AG08395 (cell line): Measurements from ENCODE around the gene CUZD1.

Source experiments
- DNase-seq: peaks from one replicate; pipeline ENCODE4 v3.0.0; 2012; ENCODE audit warnings: mixed read lengths, low spot score

The CUZD1 gene

DNA sequence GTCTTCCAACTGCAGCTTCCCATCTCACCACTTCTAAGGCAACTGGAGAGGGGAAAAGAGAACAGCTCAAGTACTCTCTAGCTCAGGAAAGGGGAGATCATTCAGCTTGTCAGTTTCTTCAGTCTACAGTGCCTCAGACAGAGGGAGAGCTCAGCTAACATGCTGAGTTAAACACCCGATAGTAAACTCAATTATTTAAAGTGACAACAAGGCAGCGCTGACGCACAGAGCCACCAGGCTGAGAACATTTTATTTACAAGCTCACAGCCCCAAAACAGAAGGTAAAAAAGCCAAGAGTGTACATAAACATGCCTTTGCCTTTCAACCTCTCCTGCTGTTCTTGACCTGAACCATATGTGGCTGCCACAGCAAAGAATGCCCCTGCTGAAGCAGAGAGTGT is 10.1 kb upstream of the CUZD1 start:
- DNase-seq: no peak

DNA sequence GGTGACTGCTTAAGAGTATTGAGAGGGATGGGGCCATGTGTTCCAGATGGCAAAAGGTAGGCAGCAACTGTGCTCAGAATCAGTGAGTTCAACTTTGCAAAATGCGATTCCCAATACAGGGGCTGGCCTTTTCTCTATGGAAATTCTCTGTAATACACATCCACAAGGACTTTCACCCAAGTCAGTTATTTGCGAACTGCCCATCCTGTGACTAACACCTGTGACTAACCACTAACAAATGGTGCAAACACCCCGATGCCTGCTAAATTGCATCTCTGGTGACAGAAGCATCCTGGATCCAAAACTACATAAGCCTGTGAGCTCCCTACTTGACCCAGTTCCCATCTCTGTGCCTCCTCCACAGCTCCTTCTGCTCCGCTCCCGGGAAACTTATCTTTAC is 9.0 kb upstream of the CUZD1 start:
- DNase-seq: peak; percentile 84

GRCh38 chr10:122853665-122854313 is 8.1 kb upstream of the CUZD1 start:
- peak; percentile 59 for DNase-seq

GRCh38 chr10:122852261-122852660 is 6.6 kb upstream of the CUZD1 start:
- DNase-seq: no peak

DNA sequence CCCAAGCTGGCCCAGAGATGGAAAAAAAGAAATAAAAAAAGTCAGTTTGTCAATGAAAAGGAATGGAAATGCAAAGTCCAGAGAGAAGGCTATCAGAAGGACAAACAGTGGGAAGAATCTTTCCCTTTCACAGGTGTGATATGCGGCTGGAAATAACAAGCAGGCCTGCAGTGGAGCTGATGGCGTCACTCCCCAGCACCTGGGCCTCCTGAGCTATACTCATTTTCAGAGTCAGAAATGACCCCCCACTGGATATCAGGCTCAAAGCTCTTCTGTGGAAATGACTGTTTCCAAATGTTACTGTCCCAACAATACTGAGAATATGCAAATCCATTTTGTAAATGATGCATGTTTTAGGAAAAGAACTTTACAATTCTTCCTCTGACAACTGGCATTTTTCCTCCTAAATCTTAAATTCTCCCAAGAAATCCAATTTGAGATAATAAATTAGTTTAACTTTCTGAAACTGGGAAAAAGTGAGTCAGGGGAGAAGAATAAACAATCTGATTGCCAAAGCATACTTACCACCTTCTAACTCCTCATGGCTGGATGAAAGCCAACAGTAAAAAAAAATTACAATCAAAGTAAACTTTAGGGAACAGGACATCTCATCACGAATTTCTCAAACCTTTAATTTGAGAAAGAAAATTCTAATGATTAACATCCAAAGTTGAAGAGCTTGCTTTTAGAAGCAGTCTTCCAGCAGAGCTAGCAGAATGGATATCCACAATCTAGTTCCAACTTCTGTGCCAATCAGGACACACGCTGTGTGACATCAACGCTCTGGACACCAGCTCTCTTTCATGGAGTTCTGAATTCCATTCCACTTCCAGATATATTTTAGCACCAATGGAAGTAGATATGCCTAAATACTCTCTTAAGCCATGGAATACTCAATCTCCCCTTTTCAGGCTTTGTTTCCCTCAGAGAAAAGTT is 5.3 kb upstream of the CUZD1 start:
- no peak for DNase-seq

GRCh38 chr10:122849900-122850605 is 4.4 kb upstream of the CUZD1 start:
- DNase-seq: no peak

DNA sequence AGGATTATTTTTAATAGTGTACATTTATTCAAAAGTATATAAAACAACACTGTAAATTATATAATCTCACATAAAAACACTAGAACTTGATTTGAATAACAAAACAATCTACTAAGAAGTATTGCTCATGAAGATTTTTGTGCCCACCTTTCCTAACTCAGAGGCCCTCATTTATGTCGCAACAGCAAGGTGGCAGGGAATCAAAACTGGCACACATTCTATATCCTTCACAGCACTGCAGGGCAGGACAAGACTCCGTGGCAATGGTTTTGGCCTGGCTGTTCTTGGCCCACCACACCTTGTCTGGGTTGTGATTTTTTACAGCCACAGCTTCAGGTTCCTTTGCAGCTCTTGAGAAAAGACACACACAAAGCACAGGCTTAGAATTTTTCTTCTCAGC is 3.4 kb upstream of the CUZD1 start:
- no peak for DNase-seq

DNA sequence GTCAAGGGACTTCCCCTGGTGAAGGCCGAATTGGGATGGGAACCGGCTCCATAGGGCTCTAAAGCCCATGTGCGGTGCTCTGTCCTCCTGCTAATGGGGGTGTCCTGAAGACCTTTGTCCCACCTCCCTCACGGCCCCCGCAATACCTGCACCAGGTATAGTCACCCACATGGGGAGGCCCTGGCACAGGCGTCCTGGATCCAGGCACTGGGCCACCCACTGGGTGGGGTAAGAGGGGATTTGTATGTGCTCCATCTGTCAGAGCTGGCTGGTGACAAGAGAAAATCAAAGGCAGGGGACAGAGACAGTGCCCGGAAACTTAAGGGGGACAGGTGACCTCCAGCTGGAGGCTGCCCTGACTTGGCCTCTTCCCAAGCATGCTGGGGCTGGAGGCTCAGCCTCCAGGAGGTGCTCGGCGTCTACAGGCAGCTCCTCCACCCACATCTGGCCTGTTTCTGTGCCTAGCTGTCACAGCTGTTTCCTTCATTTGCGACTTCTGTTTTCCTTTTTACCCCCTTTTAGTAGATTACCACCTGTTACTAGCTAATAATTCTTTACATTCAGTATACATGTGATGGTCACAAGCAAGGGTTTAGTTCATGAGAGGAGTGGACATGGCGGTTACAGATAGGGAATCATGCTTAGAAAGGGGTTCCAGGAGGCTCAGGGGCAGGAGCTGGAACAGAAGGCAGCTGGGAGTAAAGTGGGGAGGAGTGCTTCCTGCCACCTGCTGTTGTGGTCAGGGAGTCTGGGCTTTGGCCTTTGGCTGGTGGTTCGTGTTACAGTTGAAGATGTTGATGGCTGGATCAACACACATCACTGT is 2.3 kb upstream of the CUZD1 start:
- no peak for DNase-seq

DNA sequence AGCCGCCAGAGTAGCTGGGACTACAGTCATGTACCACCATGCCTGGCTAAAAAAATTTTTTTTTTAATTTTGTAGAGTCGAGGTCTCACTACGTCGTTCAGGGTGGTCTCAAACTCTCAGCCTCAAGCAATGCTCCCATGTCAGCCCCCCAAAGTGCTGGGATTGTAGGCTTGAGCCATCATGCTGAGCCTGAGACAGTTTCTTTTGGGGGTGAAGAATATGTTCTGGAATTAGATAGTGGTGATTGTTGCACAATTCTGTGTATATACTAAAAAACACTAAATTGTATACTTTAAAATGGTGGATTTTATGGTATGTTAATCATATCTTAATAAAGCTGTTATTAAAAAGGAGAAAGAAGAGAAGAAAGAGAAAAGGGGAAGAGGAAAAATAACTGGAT is 1.5 kb downstream of the CUZD1 start:
- DNase-seq: no peak

DNA sequence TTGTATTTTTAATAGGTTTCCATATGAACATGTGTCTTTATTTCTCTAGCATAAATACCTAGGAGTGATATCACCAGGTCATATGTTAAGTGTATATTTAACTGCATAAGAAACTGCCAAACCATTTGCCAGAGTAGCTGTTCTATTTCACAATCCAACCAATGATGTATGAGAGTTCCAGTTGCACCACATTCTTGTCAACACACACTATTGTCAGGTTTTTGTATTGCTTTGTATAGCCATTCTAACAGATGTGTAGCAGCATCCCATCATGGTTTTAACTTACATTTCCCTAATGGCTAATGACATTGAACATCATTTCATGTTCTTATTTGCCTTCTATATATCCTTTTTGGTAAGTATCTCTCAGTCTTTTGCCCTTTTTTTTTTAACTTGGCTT is 4.1 kb downstream of the CUZD1 start:
- DNase-seq: no peak

DNA sequence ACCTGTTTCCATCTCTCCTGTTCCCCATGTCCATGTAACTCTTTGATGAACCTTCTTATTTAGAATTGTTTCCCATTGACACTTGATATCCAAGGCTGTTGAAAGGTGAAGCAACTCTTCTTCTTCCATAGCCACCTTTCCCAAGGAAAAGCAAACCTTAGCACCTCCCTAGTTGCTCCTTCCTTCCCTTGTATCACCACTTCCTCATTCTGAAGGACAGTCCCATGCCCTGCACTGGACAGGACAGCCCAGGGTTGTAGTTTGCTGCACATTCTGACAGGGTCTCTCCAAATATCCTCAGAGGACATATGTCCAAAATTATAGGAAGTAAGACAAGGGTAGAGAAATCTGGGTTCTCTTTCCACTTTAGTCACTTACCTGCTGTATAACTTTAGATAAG is 6.2 kb downstream of the CUZD1 start:
- DNase-seq: no peak

GRCh38 chr10:122838880-122839279 is 6.8 kb downstream of the CUZD1 start:
- no peak for DNase-seq

- DNase-seq: no peak
Measured at GRCh38 chr10:122835908-122836307, 9.7 kb downstream of the CUZD1 start.

- DNase-seq: no peak
Measured at GRCh38 chr10:122830965-122831353, 14.7 kb downstream of the CUZD1 start.

DNA sequence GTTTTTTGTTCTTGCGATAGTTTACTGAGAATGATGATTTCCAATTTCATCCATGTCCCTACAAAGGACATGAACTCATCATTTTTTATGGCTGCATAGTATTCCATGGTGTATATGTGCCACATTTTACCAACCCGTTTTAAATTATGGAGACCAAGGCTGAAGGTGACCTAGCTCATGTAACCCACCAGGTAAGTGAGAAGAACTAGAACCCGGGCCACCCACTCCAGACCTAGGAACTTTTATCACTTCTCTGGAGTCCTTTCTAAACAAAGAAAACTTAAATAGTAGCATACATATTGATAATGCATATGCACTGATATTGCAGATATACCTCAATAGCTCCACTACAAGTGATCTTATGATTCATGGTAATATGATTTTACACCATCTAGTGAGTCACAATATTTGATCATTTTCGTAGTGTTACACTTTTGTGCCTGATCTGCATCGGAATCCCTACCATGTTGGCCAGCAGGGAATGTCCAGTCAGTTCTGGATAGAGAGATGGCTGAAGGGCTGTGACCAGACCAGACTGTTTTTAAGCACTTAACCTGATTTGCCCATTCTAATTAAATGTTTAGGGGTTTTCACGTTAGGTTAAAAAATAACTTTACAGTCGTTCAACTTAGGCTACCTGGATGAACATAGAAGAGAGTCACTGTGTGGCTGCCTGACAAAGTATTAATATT is 15.2 kb downstream of the CUZD1 start:
- no peak for DNase-seq

DNA sequence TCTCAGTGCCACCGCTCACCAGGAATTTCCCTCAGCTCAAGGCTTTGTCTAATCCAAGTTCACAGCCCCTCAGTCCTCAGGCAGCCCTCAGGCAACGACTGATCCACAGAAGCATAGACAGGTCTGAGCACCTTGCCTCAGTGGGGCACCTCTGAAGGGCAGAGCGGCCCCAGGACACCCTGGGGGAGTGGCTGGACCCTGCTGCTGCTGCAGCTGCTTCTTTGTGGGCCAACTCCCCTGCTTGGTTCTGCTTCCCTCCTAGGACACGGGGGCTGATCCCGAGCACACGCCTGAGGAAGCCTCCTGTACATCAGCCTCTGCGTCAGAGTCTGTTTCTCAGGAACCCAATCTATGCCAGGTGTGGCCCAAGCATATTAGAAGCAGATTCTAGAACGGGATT is 16.2 kb downstream of the CUZD1 start:
- DNase-seq: no peak

GRCh38 chr10:122828716-122829255 is 16.9 kb downstream of the CUZD1 start:
- no peak for DNase-seq

GRCh38 chr10:122827302-122827701 is 18.4 kb downstream of the CUZD1 start:
- DNase-seq: no peak

- no peak for DNase-seq
Measured at GRCh38 chr10:122822973-122823690, 22.5 kb downstream of the CUZD1 start.

- DNase-seq: no peak
Measured at GRCh38 chr10:122821808-122822207, 23.8 kb downstream of the CUZD1 start.
